Parathyroid adenoma (tissue), 2 donors: ENCODE data around the gene EXOC3.
A peak's percentile ranks its signal among the peaks of the same experiment; 100 is the strongest.
"Not testable (repeated sequence)": the region's sequence is repeated elsewhere in the genome, so short reads cannot be mapped to it uniquely, and the experiment has no call there.

Experiments
- H2AFZ ChIP-seq: fragments of 300-600 bp; sonication (generic); one replicate; pipeline ENCODE4 v1.7.0; 2017; ENCODE audit warnings: antibody characterized with exemption, mild to moderate bottlenecking
- H3K27ac ChIP-seq: fragments of 300-600 bp; sonication (generic); one replicate; pipeline ENCODE4 v1.7.0; 2017
- H3K27me3 ChIP-seq: fragments of 300-600 bp; sonication (generic); one replicate; pipeline ENCODE4 v1.7.0; 2017; ENCODE audit warnings: low read length; ENCODE audit not compliant: control insufficient read depth, insufficient read depth
- H3K36me3 ChIP-seq: fragments of 300-600 bp; sonication (generic); one replicate; pipeline ENCODE4 v1.7.0; 2017; ENCODE audit warnings: low read length; ENCODE audit not compliant: control insufficient read depth, insufficient read depth
- H3K4me1 ChIP-seq: fragments of 300-600 bp; sonication (generic); one replicate; pipeline ENCODE4 v1.7.0; 2017; ENCODE audit warnings: control low read depth
- H3K4me2 ChIP-seq: fragments of 300-600 bp; sonication (generic); one replicate; pipeline ENCODE4 v1.7.0; 2017; ENCODE audit warnings: low read length
- H3K4me3 ChIP-seq: fragments of 300-600 bp; sonication (generic); one replicate; pipeline ENCODE4 v1.7.0; 2017; ENCODE audit warnings: low read depth, low read length
- H3K79me2 ChIP-seq: fragments of 300-600 bp; sonication (generic); one replicate; pipeline ENCODE4 v1.7.0; 2017; ENCODE audit warnings: control low read depth
- H3K9ac ChIP-seq: fragments of 300-600 bp; sonication (generic); one replicate; pipeline ENCODE4 v1.7.0; 2017; ENCODE audit warnings: mild to moderate bottlenecking
- H3K9me3 ChIP-seq: fragments of 300-600 bp; sonication (generic); one replicate; pipeline ENCODE4 v1.7.0; 2017; ENCODE audit warnings: low read length; ENCODE audit not compliant: control insufficient read depth
- CTCF ChIP-seq: fragments of 300-600 bp; sonication (generic); IDR thresholded peaks from one replicate; pipeline ENCODE4 v1.7.0; 2017; ENCODE audit warnings: antibody characterized with exemption, mild to moderate bottlenecking
- donor health status: primary hyperparathyroidism.

EXOC3 gene

GRCh38 chr5:395921-396530 is 47.0 kb upstream of the EXOC3 start:
- H3K27ac ChIP-seq: no peak overlapping the region
- H3K4me2 ChIP-seq: no peak overlapping the region
- no peak for TF ChIP-seq CTCF

GRCh38 chr5:396531-396961 is 46.4 kb upstream of the EXOC3 start:
- Histone ChIP-seq H3K9ac (no peak overlapping the region), H3K27me3 (no peaks in the 10 kb centered on the region), H3K4me1 (no peaks in the 10 kb centered on the region), H3K79me2 (no peaks in the 10 kb centered on the region), H3K27ac (no peak overlapping the region), H3K36me3 (no peaks in the 10 kb centered on the region), H3K4me2 (no peak overlapping the region), H3K9me3 (no peaks in the 10 kb centered on the region), H3K4me3 (no peak overlapping the region), H2AFZ (no peak overlapping the region)
- no peak for TF ChIP-seq CTCF

More at GRCh38 chr5:395921-396530, 47.0 kb upstream of the EXOC3 start:
- Histone ChIP-seq H3K9me3 (no peaks in the 10 kb centered on the region), H3K79me2 (no peaks in the 10 kb centered on the region), H3K4me3 (no peak overlapping the region), H3K27me3 (no peaks in the 10 kb centered on the region), H2AFZ (no peak overlapping the region), H3K4me1 (no peaks in the 10 kb centered on the region), H3K36me3 (no peaks in the 10 kb centered on the region), H3K9ac (no peak overlapping the region)

- not testable (repeated sequence) for H3K9ac ChIP-seq, H3K36me3 ChIP-seq, H3K79me2 ChIP-seq, H3K4me3 ChIP-seq, H3K4me2 ChIP-seq, H3K27ac ChIP-seq, H3K4me1 ChIP-seq, H2AFZ ChIP-seq, H3K9me3 ChIP-seq, H3K27me3 ChIP-seq
Measured at GRCh38 chr5:398141-398474, 44.9 kb upstream of the EXOC3 start.

DNA sequence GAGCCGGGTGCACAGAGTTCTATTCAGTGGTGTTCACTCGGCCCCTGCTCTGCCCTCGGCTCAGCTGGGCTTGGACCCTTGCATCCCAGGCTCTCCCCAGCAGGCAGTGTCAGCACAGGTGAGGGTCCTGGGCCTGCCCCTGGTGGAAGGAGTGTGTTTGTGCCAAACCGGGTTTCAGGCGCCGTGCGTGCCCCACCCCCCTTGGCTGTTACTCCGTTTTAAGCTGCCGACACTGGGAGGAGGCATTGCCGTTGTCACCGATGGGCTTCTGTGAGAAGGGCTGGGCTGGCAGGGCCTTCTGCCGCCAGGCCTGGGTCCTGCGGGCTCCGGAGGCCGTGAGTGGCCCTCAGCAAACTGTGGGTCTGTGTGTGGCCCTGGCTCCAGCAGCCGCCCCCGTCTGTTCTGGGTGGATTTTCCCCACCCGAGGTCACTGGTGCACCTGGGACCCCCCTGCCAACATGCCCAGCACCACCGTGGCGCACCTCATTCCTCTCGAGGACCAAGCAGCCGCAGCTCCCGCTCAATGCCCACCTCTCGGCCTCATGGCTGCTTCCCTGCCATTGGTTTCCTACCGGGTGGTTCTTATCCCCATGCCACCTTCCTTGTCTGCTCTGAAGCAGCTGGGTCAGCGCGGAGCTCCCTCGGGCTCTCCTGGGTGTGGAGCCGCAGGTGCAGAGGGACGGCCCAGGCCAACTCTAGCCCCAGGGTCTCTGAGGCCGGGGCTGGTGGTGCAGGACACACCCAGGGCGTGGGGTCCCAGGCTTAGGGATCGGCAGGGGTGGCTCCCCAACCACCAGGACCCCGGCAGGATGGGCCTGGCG is 44.3 kb upstream of the EXOC3 start:
- H3K27me3 ChIP-seq: no peaks in the 10 kb centered on the region
- H3K36me3 ChIP-seq: no peaks in the 10 kb centered on the region
- no peaks in the 10 kb centered on the region for H3K9me3 ChIP-seq
- H3K4me1 ChIP-seq: no peaks in the 10 kb centered on the region
- no peak overlapping the region for H3K4me2 ChIP-seq
- no peaks in the 10 kb centered on the region for H3K79me2 ChIP-seq
- no peak overlapping the region for H3K9ac ChIP-seq
- TF ChIP-seq CTCF: no peak
- no peak overlapping the region for H2AFZ ChIP-seq
- no peak overlapping the region for H3K27ac ChIP-seq
- no peak overlapping the region for H3K4me3 ChIP-seq

GRCh38 chr5:399296-400281 is 43.4 kb upstream of the EXOC3 start:
- Histone ChIP-seq H3K27ac (no peak overlapping the region), H3K4me1 (no peaks in the 10 kb centered on the region), H3K9ac (no peak overlapping the region)

More at GRCh38 chr5:399296-400281, 43.4 kb upstream of the EXOC3 start:
- H3K4me2 ChIP-seq: peak overlapping the region; percentile 55
- no peaks in the 10 kb centered on the region for H3K79me2 ChIP-seq
- H3K27me3 ChIP-seq: no peaks in the 10 kb centered on the region
- peak overlapping the region; percentile 36 for H3K4me3 ChIP-seq
- no peaks in the 10 kb centered on the region for H3K9me3 ChIP-seq
- no peak for TF ChIP-seq CTCF
- H2AFZ ChIP-seq: peak overlapping the region; percentile 5
- H3K36me3 ChIP-seq: no peaks in the 10 kb centered on the region
